ENCODE data around the gene SPATA17.

GRCh38 chr1:217891966-217892365, 260.8 kb downstream of the SPATA17 start:
- TF ChIP-seq CTCF (optimal IDR thresholded peaks at IDR 0.05 in 1 of 3, IDR thresholded peaks at IDR 0.05 in 1 of 3, conservative IDR thresholded peaks at IDR 0.05 in 1 of 3; ENCODE audit: extremely low read depth in 1 of 3, insufficient read depth in 2 of 3, low read length in 3 of 3) (no peak), EZH2 (IDR thresholded peaks at IDR 0.05; ENCODE audit: low read length) (no peak)
